NCI-H2196 (cell line): Measurements from ENCODE around the gene CUZD1.

Source experiments
- DNase-seq: peaks from one replicate; lab custom pipeline; 2025; ENCODE audit not compliant: unreplicated experiment; lab: John Stamatoyannopoulos, UW

Gene CUZD1

GRCh38 chr10:122855745-122856144 is 10.1 kb upstream of the CUZD1 start:
- DNase-seq, result no peak

- no peak for DNase-seq
Measured at GRCh38 chr10:122854648-122855047, 9.0 kb upstream of the CUZD1 start.

DNA sequence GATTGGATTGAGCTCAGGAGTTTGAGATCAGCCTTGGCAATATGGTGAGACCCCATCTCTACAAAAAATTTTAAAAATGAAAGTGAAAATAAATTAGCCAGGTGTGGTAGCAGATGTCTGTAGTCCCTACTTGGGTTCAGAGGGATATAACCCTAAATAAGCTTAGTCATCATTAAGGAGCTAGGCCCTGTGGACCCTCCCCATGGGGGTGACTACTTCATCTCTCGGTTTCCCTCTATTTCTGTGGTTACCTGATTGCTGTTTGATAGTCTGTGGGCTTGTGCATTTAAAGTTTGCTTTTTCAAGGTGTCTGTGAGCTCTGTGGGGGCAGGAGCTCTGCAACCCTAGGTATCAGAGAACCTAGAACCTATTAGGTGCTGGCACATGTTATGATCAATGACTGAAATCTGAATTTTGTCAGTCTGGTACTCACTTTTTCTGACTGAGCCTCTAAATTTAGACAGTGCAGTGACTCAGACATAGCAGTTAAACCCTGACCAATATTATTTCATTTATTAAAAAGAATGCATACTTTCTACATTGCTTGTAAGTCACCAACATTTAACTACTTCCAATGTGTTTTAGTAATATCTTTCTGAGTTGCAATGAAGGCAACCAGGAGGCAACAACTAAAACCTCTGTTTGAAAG is 8.1 kb upstream of the CUZD1 start:
- DNase-seq, result no peak

DNA sequence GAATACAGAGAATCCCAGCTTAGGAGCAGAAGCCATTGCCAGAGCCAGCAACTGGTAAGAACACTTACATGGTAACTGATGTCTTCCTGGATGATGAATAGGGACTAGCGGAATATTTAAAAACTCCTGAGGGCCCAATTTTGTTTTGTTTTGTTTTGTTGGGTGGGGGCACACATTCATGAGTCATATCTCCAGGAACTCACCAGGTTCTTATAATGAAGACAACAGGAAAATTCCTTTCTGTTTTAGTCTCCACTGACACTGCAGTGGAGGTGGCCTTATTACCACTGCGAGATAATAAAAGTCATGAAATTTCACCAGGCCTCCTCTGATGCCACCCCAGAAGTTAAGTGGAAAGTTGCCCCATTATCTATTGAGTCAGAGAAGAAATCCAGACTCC is 6.6 kb upstream of the CUZD1 start:
- DNase-seq, result no peak

DNA sequence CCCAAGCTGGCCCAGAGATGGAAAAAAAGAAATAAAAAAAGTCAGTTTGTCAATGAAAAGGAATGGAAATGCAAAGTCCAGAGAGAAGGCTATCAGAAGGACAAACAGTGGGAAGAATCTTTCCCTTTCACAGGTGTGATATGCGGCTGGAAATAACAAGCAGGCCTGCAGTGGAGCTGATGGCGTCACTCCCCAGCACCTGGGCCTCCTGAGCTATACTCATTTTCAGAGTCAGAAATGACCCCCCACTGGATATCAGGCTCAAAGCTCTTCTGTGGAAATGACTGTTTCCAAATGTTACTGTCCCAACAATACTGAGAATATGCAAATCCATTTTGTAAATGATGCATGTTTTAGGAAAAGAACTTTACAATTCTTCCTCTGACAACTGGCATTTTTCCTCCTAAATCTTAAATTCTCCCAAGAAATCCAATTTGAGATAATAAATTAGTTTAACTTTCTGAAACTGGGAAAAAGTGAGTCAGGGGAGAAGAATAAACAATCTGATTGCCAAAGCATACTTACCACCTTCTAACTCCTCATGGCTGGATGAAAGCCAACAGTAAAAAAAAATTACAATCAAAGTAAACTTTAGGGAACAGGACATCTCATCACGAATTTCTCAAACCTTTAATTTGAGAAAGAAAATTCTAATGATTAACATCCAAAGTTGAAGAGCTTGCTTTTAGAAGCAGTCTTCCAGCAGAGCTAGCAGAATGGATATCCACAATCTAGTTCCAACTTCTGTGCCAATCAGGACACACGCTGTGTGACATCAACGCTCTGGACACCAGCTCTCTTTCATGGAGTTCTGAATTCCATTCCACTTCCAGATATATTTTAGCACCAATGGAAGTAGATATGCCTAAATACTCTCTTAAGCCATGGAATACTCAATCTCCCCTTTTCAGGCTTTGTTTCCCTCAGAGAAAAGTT is 5.3 kb upstream of the CUZD1 start:
- no peak for DNase-seq

DNA sequence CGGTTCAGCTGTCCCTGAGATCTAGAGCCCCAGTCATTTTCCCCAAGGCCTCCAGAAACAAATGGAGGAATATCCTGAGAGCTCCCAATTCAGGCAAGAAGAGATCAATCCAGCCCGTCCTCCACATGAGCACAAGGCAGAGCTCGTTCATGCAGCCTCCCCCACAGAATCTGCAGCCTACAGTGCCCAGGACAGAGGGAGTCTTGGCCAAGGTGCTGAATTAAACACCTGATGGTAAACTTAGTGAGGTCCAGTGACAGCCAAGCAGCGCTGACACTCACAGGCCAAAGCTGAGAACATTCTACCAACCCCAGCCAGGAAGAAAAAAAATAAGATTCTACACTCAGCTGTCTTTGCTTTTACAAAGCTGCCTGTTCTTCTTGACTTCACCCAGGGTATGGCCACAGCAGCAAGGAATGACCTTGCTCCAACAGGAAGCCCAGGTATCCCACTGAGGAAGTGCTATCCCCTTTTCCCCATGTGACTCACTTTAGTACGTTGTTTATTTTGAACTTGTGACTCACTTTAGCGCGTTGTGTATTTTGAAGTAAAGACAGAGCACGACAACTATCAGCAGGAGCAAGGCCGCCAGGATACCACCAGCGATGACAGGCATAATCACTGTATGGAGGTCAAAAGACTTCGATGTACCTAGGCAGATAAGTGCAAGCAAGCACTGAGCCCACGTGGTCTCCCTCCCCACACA is 4.4 kb upstream of the CUZD1 start:
- no peak for DNase-seq

- no peak for DNase-seq
Measured at GRCh38 chr10:122849090-122849489, 3.4 kb upstream of the CUZD1 start.

- DNase-seq, result peak; percentile 76
Measured at GRCh38 chr10:122847782-122848604, 2.3 kb upstream of the CUZD1 start.

DNA sequence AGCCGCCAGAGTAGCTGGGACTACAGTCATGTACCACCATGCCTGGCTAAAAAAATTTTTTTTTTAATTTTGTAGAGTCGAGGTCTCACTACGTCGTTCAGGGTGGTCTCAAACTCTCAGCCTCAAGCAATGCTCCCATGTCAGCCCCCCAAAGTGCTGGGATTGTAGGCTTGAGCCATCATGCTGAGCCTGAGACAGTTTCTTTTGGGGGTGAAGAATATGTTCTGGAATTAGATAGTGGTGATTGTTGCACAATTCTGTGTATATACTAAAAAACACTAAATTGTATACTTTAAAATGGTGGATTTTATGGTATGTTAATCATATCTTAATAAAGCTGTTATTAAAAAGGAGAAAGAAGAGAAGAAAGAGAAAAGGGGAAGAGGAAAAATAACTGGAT is 1.5 kb downstream of the CUZD1 start:
- DNase-seq, result no peak

DNA sequence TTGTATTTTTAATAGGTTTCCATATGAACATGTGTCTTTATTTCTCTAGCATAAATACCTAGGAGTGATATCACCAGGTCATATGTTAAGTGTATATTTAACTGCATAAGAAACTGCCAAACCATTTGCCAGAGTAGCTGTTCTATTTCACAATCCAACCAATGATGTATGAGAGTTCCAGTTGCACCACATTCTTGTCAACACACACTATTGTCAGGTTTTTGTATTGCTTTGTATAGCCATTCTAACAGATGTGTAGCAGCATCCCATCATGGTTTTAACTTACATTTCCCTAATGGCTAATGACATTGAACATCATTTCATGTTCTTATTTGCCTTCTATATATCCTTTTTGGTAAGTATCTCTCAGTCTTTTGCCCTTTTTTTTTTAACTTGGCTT is 4.1 kb downstream of the CUZD1 start:
- DNase-seq, result no peak

DNA sequence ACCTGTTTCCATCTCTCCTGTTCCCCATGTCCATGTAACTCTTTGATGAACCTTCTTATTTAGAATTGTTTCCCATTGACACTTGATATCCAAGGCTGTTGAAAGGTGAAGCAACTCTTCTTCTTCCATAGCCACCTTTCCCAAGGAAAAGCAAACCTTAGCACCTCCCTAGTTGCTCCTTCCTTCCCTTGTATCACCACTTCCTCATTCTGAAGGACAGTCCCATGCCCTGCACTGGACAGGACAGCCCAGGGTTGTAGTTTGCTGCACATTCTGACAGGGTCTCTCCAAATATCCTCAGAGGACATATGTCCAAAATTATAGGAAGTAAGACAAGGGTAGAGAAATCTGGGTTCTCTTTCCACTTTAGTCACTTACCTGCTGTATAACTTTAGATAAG is 6.2 kb downstream of the CUZD1 start:
- no peak for DNase-seq

GRCh38 chr10:122838880-122839279 is 6.8 kb downstream of the CUZD1 start:
- DNase-seq, result no peak

DNA sequence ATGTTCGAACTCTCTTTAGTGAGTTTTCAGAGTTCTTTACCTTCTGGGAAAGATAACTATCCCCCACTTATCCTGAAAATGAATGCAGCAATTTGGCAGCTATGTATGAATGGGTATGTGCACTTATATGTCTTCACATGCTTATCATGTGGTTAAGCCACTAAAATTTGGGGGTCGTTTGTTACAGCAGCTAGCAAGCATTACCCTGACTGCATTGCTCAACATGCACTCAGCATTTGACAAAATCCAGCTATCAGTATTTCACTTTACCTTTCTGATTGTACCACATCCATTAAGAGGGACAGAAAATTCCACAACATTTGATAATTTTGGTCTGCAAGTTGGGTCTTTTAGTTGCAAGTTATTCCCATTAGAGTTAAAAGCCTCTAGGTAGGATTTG is 9.7 kb downstream of the CUZD1 start:
- no peak for DNase-seq

DNA sequence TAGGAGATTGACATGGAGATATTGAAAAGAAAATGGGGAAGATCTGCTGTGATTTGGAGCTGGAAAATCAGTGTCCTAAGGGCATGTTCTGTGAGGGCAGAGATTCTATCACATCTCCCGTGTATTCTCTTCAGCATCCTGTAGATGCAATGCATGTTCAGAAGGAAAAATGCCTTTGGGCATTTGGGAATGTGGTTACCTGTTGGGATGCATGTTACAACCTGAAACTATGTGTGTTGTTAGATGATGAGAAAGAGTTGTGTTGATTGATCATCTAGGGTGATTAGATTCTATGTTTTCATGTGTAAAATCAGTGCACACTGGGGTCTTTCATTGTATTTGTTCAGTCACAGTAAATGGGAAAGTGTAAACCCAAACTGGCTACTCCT is 14.7 kb downstream of the CUZD1 start:
- DNase-seq, result no peak

- DNase-seq, result no peak
Measured at GRCh38 chr10:122830273-122830964, 15.2 kb downstream of the CUZD1 start.

GRCh38 chr10:122829454-122829853 is 16.2 kb downstream of the CUZD1 start:
- no peak for DNase-seq

DNA sequence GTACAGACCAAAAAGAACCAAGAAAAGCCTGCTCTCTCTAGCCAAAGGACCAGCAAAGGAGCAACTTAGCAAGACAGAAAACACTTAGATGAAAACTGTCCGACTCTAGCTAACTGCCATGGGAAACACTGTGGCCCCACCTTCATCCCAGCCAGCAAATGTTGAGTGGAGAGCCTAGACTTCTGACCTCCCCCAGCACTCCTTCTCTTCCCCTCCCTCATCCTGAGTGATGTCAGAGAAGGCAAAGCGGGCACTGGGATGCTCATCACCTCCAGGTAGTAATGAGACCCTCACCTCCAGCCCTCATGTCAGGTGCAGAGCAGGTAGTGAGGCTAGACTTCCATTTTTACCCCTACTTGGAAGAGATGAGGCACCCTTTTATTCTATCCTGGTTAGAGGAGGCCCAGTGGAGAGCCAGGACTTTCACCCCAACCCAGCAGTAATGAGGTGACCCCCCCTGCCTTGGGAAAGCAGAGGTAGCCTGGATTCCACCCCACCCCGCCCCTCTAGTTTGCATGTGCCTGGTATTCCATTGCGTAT is 16.9 kb downstream of the CUZD1 start:
- DNase-seq, result no peak

- no peak for DNase-seq
Measured at GRCh38 chr10:122827302-122827701, 18.4 kb downstream of the CUZD1 start.

DNA sequence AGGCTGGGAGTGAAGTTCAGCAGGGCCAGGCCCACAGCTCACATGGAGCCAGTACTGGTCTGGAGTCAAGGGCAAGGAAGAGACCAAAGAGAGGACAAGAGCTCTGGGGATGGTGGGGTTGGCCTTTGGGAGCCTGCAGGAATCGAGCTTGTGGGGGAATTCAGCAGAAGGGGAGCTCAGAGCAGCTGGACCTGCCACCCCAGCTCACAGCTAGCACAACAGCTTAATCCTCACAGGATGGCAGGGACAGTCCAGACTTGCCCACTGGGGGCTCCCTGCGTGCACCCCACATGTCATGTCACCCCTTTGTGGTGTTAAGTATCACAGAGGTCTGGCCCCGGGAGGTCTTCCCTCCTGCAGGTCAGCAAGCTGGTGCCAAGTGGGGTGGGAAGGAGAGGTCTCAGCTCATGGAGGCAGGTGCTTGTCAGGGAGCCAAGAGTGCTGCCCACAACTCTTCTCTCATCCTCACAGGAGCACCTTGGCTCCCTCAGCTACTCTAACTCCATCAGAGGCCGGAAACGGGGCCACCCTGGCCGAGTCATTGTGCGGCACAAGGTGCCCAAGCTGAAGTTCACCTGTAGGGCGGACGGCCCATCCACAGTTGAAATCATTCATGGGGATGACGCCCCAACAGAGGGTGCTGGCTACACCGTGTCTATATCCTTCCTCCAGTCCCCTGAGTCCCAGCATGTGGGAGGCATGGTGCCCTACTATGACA is 22.5 kb downstream of the CUZD1 start:
- no peak for DNase-seq

DNA sequence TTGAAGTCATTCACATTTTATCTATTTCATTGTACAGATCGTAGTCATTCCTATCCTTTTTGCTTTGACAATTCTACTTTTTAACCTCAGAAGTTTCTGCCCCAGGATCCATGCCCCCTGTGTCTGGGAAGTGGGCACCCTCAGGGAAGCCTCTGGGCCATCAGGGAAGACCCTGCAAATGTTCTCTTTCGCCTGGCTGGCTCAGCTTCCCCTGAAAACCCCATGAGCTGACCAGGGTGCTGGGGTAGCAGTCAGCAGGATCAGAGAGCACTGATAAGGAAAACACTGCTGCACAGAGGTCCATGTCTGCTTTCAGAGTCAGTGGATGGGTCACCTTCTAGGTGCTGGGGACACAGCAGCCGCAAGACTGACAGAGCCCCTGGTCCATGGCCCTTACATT is 23.8 kb downstream of the CUZD1 start:
- DNase-seq, result no peak
